OCI-LY3 (cell line): ENCODE measurements around the gene CTDSPL.

Experiments
- EZH2phosphoT487 ChIP-seq: fragments of 200-600 bp; shearing (Covaris generic); IDR thresholded peaks from 2 replicates; pipeline ENCODE4 v1.6.1; 2018; ENCODE audit warnings: antibody characterized with exemption, mixed run types, low read depth
- TF ChIP-seq, protein P1 (sequence below): fragments of 200-600, 300-600 bp; sonication (generic); IDR thresholded peaks from 2 replicates; pipeline ENCODE4 v1.5.1; 2014; ENCODE audit warnings: antibody characterized with exemption, low read length, low read depth

DNA sequence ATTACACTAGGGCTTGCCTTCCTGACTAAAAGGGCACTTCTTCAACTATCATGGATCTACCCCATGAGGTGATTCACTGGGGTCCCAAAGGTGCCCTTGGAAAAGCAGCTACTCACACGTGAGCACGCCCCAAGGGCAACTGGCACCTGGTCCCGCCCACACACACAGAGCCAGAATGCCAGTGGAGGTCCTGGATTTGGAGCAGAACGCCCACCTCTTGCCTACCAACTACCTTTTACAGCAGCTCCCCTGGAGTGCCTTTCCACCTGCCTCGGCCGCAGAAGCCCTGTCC is 1.8 kb upstream of the CTDSPL start:
- TF ChIP-seq, protein P1, sequence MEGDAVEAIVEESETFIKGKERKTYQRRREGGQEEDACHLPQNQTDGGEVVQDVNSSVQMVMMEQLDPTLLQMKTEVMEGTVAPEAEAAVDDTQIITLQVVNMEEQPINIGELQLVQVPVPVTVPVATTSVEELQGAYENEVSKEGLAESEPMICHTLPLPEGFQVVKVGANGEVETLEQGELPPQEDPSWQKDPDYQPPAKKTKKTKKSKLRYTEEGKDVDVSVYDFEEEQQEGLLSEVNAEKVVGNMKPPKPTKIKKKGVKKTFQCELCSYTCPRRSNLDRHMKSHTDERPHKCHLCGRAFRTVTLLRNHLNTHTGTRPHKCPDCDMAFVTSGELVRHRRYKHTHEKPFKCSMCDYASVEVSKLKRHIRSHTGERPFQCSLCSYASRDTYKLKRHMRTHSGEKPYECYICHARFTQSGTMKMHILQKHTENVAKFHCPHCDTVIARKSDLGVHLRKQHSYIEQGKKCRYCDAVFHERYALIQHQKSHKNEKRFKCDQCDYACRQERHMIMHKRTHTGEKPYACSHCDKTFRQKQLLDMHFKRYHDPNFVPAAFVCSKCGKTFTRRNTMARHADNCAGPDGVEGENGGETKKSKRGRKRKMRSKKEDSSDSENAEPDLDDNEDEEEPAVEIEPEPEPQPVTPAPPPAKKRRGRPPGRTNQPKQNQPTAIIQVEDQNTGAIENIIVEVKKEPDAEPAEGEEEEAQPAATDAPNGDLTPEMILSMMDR = no peak
- no peak for TF ChIP-seq EZH2phosphoT487
